ENCODE data around the gene APOBR. TPM values are rescaled to one million over a fixed set of nuclear protein-coding genes. Genes with fewer than 3 reads are reported as not detected.

APOBR gene
- total and polyA plus RNA-seq, 2 of the 13 experiments (the other 11 are each of a cell fraction or from before 2014, with no cell fraction given) = 0.03 TPM; not detected in 1

- TF ChIP-seq KIAA2018 (CRISPR knock-in tag; IDR thresholded peaks at IDR 0.05; ENCODE audit: borderline replicate concordance) = no peak
- no peak for TF ChIP-seq SAFB2 (CRISPR knock-in tag; IDR thresholded peaks at IDR 0.05; ENCODE audit: borderline replicate concordance, low read depth)
- TF ChIP-seq ZBED4 (CRISPR knock-in tag; IDR thresholded peaks at IDR 0.05; ENCODE audit: borderline replicate concordance) = no peak
- no peak for TF ChIP-seq ZNF264 (CRISPR knock-in tag; IDR thresholded peaks at IDR 0.05)
- TF ChIP-seq ZUFSP (CRISPR knock-in tag; IDR thresholded peaks at IDR 0.05; ENCODE audit: borderline replicate concordance) = no peak
- no peak for TF ChIP-seq ARHGAP35 (CRISPR knock-in tag; IDR thresholded peaks at IDR 0.05; ENCODE audit: borderline replicate concordance)
- TF ChIP-seq ZBTB7A (CRISPR knock-in tag; IDR thresholded peaks at IDR 0.05) = no peak
- no peak for TF ChIP-seq HHEX (CRISPR knock-in tag; IDR thresholded peaks at IDR 0.05)
- no peak for TF ChIP-seq KMT2A (CRISPR knock-in tag; IDR thresholded peaks at IDR 0.05)
- TF ChIP-seq ZNF850 (CRISPR knock-in tag; conservative IDR thresholded peaks at IDR 0.05) = no peak
- no peak for TF ChIP-seq PITX1 (CRISPR knock-in tag; IDR thresholded peaks at IDR 0.05)
- no peak for TF ChIP-seq ZFP36L2 (CRISPR knock-in tag; IDR thresholded peaks at IDR 0.05)
Observed at GRCh38 chr16:28537964-28538732, 43.7 kb downstream of the APOBR start (continued).

Measured in HepG2 (cell line).